OCI-M1 (cell line): ENCODE measurements around the gene ALDH3B2.
"Not testable (repeated sequence)": the region's sequence is repeated elsewhere in the genome, so short reads cannot be mapped to it uniquely, and the experiment has no call there.

Source experiments
- DNase-seq: peaks from one replicate; lab custom pipeline; 2025; lab: John Stamatoyannopoulos, UW

The ALDH3B2 gene

DNA sequence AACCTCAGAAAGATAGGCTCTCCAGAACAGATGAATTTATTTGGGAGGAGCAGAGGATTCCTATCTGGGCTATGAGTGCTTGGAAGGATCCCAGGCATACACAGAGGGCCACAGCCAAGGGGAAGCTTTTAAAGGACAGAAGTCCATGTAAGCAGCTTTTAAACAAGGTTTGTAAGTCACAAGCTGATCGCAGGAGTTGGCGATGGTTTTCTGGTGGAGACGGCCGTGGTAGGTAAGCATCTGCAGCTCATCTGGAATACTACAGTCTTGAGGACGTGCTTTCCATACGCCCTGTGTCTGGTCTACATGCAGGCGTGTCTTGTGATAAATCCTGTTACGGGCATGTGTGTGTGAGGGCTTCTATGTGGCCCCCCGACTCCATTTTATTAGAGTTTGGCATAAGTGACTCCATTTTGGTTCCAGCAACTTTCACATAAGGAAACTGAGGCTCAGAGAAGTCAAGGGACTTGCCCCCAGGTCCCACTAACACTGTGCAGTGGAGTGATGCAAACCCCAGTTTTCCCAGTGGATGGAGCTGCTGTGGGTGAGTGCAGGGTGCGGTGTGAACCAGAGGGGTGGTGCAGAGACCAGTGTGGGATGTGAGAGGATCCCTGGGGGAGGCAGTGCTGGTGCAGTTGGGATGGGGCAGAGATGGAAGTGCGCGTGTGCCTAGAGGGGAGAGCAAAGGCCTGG is 12.1 kb downstream of the ALDH3B2 start:
- DNase-seq = no peak

GRCh38 chr11:67660752-67661151 is 13.7 kb downstream of the ALDH3B2 start:
- not testable (repeated sequence) for DNase-seq

DNA sequence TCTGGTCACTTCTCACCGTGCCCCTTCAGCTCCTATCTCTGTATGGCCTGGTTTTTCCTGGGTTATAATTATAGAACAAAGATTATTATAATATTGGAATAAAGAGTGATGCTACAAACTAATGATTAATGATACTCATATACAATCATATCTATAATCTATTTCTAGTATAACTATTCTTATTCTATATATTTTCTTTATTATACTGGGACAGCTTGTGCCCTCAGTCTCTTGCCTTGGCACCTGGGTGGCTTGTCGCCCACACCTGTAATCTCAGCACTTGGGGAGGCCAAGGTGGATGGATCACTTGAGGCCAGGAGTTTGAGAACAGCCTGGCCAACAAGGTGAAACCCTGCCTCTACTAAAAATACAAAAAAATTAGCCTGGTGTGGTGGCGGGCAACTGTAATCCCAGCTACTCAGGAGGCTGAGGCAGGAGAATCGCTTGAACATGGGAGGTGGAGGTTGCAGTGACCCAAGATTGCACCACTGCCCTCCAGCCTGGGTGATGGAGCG is 14.7 kb downstream of the ALDH3B2 start:
- DNase-seq = not testable (repeated sequence)

DNA sequence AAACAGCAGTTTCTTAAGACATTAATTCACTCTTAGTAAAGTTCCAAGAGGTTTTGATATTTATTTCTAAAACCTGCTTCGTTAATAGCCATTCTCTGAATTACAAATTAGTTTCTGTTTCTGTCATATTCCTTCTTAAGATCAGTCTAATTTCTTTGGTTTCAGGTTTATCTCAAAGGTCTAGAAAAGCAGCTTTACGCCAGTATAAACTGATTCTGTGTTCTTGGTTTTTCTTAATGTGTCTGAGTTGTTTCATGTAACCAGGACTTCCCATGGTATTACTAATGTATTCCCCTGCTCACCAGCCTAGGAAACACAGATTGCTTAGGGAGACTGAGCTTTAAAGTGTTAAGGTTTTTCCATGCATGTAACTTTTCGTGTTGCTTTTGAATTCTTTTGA is 17.1 kb downstream of the ALDH3B2 start:
- DNase-seq = no peak

- peak; percentile 74 for DNase-seq
Measured at GRCh38 chr11:67656278-67656922, 18.0 kb downstream of the ALDH3B2 start.

DNA sequence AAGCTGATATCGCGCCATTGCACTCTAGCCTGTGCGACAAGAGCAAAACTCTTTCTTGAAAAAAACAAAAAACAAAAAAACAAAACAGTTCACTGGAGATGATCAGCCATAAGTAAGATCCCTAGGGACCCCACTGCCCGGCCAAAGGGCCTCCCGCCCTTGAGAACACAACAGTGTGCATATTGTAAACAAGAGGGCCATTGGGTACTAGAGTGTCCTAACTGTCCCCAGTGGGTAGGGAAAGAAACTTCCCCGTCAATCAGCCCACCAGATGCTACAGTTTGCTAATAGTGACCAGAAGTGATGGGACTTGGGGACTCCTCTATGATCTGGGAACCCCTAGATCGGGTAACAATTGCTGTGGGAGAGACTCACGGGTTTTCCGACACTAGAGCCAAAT is 20.2 kb downstream of the ALDH3B2 start:
- DNase-seq = no peak

- DNase-seq = no peak
Measured at GRCh38 chr11:67652965-67653845, 21.2 kb downstream of the ALDH3B2 start.

GRCh38 chr11:67651976-67652781 is 22.2 kb downstream of the ALDH3B2 start:
- DNase-seq = no peak

DNA sequence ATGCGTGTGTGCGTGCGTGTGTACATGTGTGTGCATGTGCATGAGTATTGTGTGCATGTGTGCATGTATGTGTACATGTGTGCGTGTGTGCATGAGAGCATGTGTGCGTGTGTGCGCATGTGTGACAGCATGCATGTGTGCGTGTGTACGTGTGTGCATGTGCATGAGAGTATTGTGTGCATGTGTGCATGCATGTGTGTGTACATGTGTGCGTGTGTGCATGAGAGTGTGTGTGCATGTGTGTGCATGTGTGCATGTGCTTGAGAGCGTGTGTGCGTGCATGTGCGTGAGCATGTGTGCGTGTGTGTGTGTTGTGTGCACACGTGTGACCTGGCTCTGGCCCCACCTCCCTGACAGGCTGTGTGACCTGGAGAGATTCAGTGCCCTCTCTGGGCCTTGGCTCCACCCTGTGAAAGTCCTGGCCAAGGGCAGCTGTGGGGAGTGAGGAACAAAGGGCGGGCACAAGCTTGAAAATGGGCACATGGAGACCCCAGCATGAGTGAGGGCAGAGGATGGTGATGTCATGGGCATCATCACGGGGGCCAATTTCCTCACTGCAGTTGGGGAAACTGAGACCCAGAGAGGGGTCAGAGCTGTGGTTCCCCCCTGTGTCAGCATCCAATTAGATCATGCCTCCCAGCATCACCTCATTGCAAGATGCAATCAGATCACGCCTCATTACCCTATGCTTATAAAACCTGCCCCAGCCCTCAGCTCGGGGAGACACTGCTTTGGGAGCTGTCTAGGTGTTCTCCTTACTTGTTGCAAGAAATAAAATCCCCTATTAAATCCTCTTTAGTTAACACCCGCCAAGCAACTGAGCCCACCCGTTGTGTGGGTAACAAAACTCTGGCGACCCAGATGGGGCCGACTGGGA is 24.6 kb downstream of the ALDH3B2 start:
- DNase-seq = no peak

DNA sequence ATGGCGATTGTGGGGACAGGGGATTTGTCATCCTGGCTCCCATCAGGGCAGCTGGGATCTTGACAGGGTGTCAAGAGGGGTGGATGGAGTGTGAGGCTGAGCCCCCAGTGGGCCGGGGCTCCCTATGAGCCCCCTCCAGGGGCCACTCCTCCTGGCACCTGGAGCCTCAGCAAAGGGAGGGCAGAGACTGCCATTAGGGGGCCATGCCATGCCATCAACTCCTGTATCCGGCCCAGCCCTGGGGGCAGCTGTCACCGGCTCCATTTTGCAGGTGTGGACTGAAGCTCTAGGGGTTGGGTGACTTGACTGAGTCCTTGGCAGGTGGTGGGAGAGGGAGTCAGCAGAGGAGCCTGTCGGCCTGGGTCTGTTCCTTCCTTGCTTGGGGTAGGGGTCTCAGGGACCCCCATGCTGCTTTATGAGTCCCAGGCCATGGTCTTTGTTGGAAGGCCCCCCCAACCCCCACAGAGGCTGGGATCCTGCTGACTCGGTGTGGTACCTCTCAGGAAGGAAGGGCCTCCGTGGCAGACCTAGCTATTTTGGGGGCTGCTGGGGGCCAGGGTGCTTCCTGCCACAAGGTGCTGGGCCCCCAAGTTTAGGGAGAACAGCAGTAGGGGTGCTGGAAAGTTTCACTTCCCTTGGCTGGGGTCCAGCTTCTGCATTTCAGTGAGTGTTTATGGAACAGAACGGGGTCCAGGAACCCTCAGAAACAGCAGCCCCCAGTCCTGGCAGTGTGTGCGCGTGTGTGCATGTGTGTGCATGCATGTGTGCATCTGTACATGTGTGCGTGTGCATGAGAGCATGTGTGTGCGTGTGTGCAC is 25.4 kb downstream of the ALDH3B2 start:
- no peak for DNase-seq

- DNase-seq = no peak
Measured at GRCh38 chr11:67648140-67648795, 26.2 kb downstream of the ALDH3B2 start.

GRCh38 chr11:67647471-67647870 is 27.0 kb downstream of the ALDH3B2 start:
- DNase-seq = no peak

GRCh38 chr11:67646535-67647336 is 27.7 kb downstream of the ALDH3B2 start:
- no peak for DNase-seq

DNA sequence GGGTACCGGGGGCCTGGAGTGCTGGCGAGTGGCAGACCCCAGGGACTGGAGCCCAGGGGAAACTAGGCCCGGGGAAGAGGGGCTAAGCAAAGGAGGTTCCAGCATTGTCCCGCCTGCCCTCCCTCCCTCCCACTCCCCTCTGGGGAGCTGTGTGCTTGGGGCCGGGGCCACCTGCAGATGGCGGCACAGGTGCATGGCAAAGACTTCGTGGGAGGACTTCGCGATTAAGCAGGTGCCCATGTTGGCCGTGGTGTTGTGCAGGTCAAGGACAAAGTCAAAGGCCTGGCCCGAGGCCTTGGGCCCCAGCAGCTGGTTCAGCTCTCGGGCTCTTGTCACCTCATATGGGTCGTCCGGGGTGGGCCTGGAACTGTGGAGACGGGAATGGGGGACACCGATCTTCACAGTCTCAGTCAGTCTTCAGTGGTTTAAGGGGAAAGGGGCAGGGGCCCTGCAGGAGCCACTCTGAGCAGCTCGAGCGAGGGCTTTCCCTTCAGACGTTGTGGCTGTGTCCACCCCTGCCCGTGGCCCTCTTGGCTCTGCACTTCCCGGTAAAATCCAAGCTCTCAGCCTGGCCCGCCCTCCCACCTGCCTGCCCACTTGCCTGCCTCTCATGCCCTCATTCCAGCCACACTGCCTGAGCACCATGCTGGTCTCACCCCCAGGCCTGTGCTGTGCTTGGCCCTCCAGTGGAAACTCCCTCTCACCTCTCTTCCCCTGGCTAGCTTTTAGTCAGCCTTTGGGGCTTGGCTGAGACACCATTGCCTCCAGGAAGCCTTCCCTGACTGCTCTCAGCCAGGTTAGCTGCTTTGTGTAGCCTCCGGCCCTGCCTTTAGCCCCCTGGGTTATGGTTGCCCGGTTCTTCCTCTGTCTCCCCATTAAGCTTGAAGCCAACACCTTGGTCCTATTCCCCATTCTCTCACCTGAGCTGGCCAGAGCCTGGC is 28.6 kb downstream of the ALDH3B2 start:
- no peak for DNase-seq

- no peak for DNase-seq
Measured at GRCh38 chr11:67644472-67645418, 29.7 kb downstream of the ALDH3B2 start.

- DNase-seq = peak; percentile 39
Measured at GRCh38 chr11:67644042-67644441, 30.4 kb downstream of the ALDH3B2 start.
